Naive thymus-derived CD8-positive, alpha-beta T cell (primary cell): ENCODE data around the gene GNA12. TPM values are rescaled to one million over a fixed set of nuclear protein-coding genes. Genes with fewer than 3 reads are reported as not detected.
"Not testable (repeated sequence)": the region's sequence is repeated elsewhere in the genome, so short reads cannot be mapped to it uniquely, and the experiment has no call there.

Experiments
- ATAC-seq, 2 donors: fragments of 150-1000 bp; cut with Tn5 transposase in 1 of 2; sonication (Bioruptor Pico), chemical (Tn5 transposase) in 1 of 2; 1 replicate in 1 of 2; 2 replicates in 1 of 2; pipeline ENCODE4 v1.10.0; 2021; ENCODE audit warnings: mild to moderate bottlenecking in 2 of 2, moderate library complexity in 2 of 2
- POLR2A ChIA-PET: fragments of 350-600 bp; sonication (Branson Sonifier 250); formaldehyde crosslinking; loops from one replicate; lab custom pipeline; 2021; ENCODE audit warnings: antibody characterized with exemption; lab: Charles Lee
- DNase-seq, 10 donors: peaks; one replicate each; pipeline versions ENCODE4 v3.0.0 to v3.0.0-alpha.2; 2020 to 2022
- H3K27ac Mint-ChIP-seq, 10 donors: one replicate each; pipeline ENCODE4 v1.8.0; 2020 to 2022; ENCODE audit warnings: mild to moderate bottlenecking in 10 of 10, mixed read lengths in 10 of 10, moderate library complexity in 4 of 10, inconsistent platforms in 1 of 10
- H3K27me3 Mint-ChIP-seq, 5 donors: one replicate each; pipeline ENCODE4 v1.8.0; 2021 to 2022; ENCODE audit warnings: mixed read lengths in 5 of 5
- H3K36me3 Mint-ChIP-seq, 3 donors: one replicate each; pipeline ENCODE4 v1.8.0; 2020 to 2022; ENCODE audit warnings: mixed read lengths in 3 of 3, mild to moderate bottlenecking in 2 of 3, inconsistent platforms in 1 of 3
- H3K4me1 Mint-ChIP-seq, 4 donors: one replicate each; pipeline ENCODE4 v1.8.0; 2021 to 2022; ENCODE audit warnings: mixed read lengths in 4 of 4
- H3K4me3 Mint-ChIP-seq, 10 donors: one replicate each; pipeline ENCODE4 v1.8.0; 2020 to 2022; ENCODE audit warnings: mild to moderate bottlenecking in 10 of 10, mixed read lengths in 10 of 10, moderate library complexity in 6 of 10, inconsistent platforms in 1 of 10
- H3K9me3 Mint-ChIP-seq, 9 donors: one replicate each; pipeline ENCODE4 v1.8.0; 2020 to 2022; ENCODE audit warnings: mixed read lengths in 9 of 9, mild to moderate bottlenecking in 3 of 9, inconsistent platforms in 1 of 9, moderate library complexity in 1 of 9
- polyA plus RNA-seq, 3 donors: library from polyadenylated mRNA; unstranded; fragments of 300-500 nt; fragmentation: Illumina TruSeq; gene quantifications; one replicate each; pipeline ENCODE4 v1.2.3, GENCODE V29; 2021
- total RNA-seq, 8 experiments: library from RNA in 2 of 8; stranded (reverse) in 2 of 8; gene quantifications; one replicate each; pipeline ENCODE4 v1.2.3 and lab custom pipeline; 2021 to 2026

The GNA12 gene
- total and polyA plus RNA-seq, 5 experiments from 2014 or later: 4.6 to 21.4 (median 13.7) TPM

- Mint-ChIP-seq H3K9me3 (no peaks in the 10 kb centered on the region), H3K4me3 (peak overlapping the region; percentile 26 to 78 (median 68)), H3K27me3 (no peaks in the 10 kb centered on the region), H3K4me1 (peaks cover 9 to 31% (median 27%) of the 10 kb centered on the region in 4 donors), H3K36me3 (no peaks in the 10 kb centered on the region), H3K27ac (peak overlapping the region; percentile 55 to 96 (median 88))
- POLR2A ChIA-PET: interaction anchor here (1.0 kb wide), 1 partner anchor 8 kb away, joined by 4 read pairs; no protein-coding TSS in a partner anchor
- ATAC-seq (peak; percentile 87 to 90), DNase-seq (peak in 7 of 10 donors; percentile 34 to 62 (median 38))
Observed at GRCh38 chr7:2863461-2864066, 19.5 kb upstream of the GNA12 start.

DNA sequence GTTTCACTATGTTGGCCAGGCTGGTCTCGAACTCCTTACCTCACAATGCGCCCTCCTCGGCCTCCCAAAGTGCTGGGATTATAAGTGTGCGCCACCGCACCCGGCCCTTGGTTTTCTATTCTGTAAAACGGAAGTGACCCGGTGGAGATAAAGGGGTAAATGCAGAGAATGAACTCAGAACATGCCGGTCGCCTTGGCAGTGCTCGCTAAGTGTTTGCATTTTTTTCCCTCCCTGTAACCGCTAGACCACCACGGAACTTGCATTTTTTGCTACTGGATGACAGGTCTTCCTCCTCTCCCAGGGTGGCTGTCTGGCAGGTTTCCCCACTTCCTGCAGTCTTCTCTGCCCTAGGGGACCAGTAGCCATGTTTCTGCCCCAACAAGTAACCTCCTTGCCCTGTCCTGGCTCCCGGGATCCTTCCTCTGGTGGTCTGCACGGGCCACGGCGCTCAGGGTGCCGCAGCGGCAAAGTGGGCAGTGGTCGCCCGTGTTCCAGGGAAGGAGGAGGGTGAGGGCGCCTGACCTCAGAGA is 18.8 kb upstream of the GNA12 start:
- H3K4me1 Mint-ChIP-seq: peaks cover 9 to 31% (median 27%) of the 10 kb centered on the region in 4 donors
- peak overlapping the region in 9 of 10 donors; percentile 26 to 76 (median 62) for H3K4me3 Mint-ChIP-seq
- H3K36me3 Mint-ChIP-seq: no peaks in the 10 kb centered on the region
- peak overlapping the region in 8 of 10 donors; percentile 55 to 96 (median 85) for H3K27ac Mint-ChIP-seq
- no peaks in the 10 kb centered on the region for H3K9me3 Mint-ChIP-seq
- POLR2A ChIA-PET: interaction anchor here (1.0 kb wide), 1 partner anchor 8 kb away, joined by 4 read pairs; no protein-coding TSS in a partner anchor
- DNase-seq (peak in 2 of 10 donors; percentile 4 to 64), ATAC-seq (peak in 1 of 2 donors; percentile 30)
- no peaks in the 10 kb centered on the region for H3K27me3 Mint-ChIP-seq

GRCh38 chr7:2861509-2861908 is 17.4 kb upstream of the GNA12 start:
- no peak overlapping the region for H3K4me3 Mint-ChIP-seq
- peaks cover 10 to 31% (median 27%) of the 10 kb centered on the region in 4 donors for H3K4me1 Mint-ChIP-seq
- POLR2A ChIA-PET: no interaction called here
- ATAC-seq (no peak), DNase-seq (no peak)
- no peaks in the 10 kb centered on the region for H3K9me3 Mint-ChIP-seq
- no peaks in the 10 kb centered on the region for H3K36me3 Mint-ChIP-seq
- no peak overlapping the region for H3K27ac Mint-ChIP-seq
- no peaks in the 10 kb centered on the region for H3K27me3 Mint-ChIP-seq

DNA sequence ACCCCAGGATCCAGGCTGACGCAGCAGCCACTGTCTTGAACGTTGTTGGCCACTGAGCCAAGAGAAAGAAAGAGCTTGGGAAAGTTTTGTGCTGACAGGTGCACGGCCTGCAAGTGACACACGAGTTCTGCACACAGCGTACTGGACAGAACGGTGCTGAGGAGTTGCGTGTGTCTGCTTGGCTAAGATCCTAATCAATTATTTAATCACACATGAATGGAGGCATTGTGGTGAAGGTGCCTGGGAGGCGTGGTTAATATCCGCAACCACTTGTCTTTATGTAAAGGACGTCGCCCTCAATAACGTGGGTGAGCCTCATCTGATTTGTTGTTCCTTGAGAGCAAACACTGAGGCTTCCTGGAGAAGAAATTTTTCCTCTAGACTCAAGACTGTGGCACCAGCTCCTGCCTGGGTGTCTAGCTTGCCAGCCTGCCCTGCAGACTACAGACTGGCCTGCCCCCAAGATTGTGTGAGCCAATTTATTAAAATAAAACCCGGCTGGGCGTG is 16.6 kb upstream of the GNA12 start:
- H3K27ac Mint-ChIP-seq: peak overlapping the region in 2 of 10 donors; percentile 17 to 29
- no peaks in the 10 kb centered on the region for H3K27me3 Mint-ChIP-seq
- ATAC-seq: no peak
- peaks cover 12 to 31% (median 27%) of the 10 kb centered on the region in 4 donors for H3K4me1 Mint-ChIP-seq
- no peak overlapping the region for H3K4me3 Mint-ChIP-seq
- H3K36me3 Mint-ChIP-seq: no peaks in the 10 kb centered on the region
- H3K9me3 Mint-ChIP-seq: no peaks in the 10 kb centered on the region
- DNase-seq: no peak
- POLR2A ChIA-PET: no interaction called here

DNA sequence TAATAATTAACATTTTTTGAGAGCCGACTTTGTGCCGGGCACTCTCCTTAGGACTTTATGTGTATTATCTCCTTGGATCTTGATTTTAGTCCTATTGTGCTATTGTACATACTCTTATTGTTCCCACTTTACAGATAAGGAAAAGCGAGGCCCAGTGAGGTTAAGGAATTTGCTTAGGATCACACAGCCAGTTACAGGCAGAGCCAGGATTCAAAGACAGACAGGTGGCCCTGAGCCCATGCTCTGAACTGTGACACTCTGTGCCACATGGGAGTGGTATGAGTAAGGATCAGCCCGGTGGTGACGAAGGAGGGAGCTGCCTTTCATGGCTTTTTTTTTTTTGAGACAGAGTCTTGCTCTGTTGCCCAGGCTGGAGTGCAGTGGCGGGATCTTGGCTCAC is 15.8 kb upstream of the GNA12 start:
- peak overlapping the region in 1 of 10 donors; percentile 17 for H3K27ac Mint-ChIP-seq
- POLR2A ChIA-PET: interaction anchor here (0.6 kb wide), 1 partner anchor 141 kb away, joined by 4 read pairs; no protein-coding TSS in a partner anchor
- peaks cover 10 to 29% (median 25%) of the 10 kb centered on the region in 4 donors for H3K4me1 Mint-ChIP-seq

GRCh38 chr7:2858621-2859020 is 14.5 kb upstream of the GNA12 start:
- DNase-seq (no peak), ATAC-seq (no peak)
- no peaks in the 10 kb centered on the region for H3K27me3 Mint-ChIP-seq
- H3K4me3 Mint-ChIP-seq: no peak overlapping the region
- POLR2A ChIA-PET: no interaction called here
- H3K4me1 Mint-ChIP-seq: peaks cover 3 to 16% (median 13%) of the 10 kb centered on the region in 4 donors
- H3K36me3 Mint-ChIP-seq: no peaks in the 10 kb centered on the region
- H3K9me3 Mint-ChIP-seq: no peaks in the 10 kb centered on the region
- no peak overlapping the region for H3K27ac Mint-ChIP-seq

More for the DNA sequence above, 15.8 kb upstream of the GNA12 start:
- Mint-ChIP-seq H3K9me3 (no peaks in the 10 kb centered on the region), H3K27me3 (no peaks in the 10 kb centered on the region), H3K4me3 (no peak overlapping the region), H3K36me3 (no peaks in the 10 kb centered on the region)
- no peak for ATAC-seq
- DNase-seq: no peak

DNA sequence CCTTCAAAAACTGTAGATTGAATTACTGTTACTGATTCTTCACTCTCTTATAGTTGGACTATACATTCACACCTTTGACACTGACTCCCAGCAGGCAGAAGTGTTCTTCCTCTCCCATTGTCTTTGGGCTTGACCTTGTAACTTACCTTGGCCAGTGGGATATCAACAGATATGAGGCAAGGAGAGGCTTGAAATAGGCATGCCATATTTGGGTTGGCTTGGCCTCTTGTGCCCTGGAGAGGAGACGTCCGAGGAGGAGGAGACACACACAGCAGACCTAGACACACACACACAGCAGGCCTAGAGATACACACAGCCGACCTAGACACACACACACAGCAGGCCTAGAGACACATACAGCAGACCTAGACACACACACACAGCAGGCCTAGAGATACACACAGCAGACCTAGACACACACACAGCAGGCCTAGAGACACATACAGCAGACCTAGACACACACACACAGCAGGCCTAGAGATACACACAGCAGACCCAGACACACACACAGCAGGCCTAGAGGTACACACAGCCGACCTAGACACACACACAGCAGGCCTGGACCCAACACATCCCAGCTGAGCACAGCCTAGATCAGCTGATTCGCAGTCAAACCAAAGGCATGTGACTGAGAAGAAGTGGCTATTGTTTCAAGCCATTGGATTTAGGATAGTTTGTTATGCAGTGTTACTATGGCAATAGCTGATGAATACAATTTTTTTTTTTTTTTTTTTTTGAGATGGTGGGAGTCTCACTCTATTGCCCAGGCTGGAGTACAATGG is 12.5 kb upstream of the GNA12 start:
- H3K9me3 Mint-ChIP-seq: no peaks in the 10 kb centered on the region
- peak overlapping the region in 1 of 10 donors; percentile 8 for H3K27ac Mint-ChIP-seq
- ATAC-seq: no peak
- H3K27me3 Mint-ChIP-seq: no peaks in the 10 kb centered on the region
- no peak overlapping the region for H3K4me3 Mint-ChIP-seq
- no peaks in the 10 kb centered on the region for H3K36me3 Mint-ChIP-seq
- POLR2A ChIA-PET: no interaction called here
- peaks cover 0 to 4% (median 2%) of the 10 kb centered on the region in 4 donors for H3K4me1 Mint-ChIP-seq
- DNase-seq: no peak

DNA sequence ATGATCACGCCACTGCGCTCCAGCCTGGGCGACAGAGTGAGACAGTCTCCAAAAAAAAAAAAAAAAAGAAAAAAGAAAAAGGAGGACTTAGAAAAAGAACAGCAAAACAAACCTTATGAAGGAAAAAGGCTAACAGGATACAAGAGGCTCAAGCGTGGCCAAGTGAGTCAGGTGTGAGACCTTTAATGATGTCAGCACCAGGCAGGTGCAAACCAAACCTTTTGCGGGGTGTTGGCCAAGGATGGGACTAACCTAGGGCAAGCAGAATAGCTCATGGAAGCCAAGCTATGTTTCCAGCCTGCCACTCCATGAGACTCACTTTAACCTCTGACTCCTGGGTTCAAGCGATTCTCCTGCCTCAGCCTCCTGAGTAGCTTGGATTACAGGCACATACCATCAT is 11.3 kb upstream of the GNA12 start:
- ATAC-seq: no peak
- H3K9me3 Mint-ChIP-seq: no peaks in the 10 kb centered on the region
- POLR2A ChIA-PET: interaction anchor here (0.7 kb wide), 1 partner anchor 8 kb away, joined by 4 read pairs; no protein-coding TSS in a partner anchor
- H3K4me3 Mint-ChIP-seq: no peak overlapping the region
- peaks cover 0 to 8% (median 5%) of the 10 kb centered on the region in 4 donors for H3K4me1 Mint-ChIP-seq
- no peaks in the 10 kb centered on the region for H3K27me3 Mint-ChIP-seq
- no peak for DNase-seq
- no peaks in the 10 kb centered on the region for H3K36me3 Mint-ChIP-seq
- no peak overlapping the region for H3K27ac Mint-ChIP-seq

GRCh38 chr7:2853552-2853951 is 9.4 kb upstream of the GNA12 start:
- not testable (repeated sequence) for DNase-seq, H3K9me3 Mint-ChIP-seq, H3K27me3 Mint-ChIP-seq, H3K36me3 Mint-ChIP-seq, H3K4me1 Mint-ChIP-seq, H3K4me3 Mint-ChIP-seq, ATAC-seq
- H3K27ac Mint-ChIP-seq: peak overlapping the region in 2 of 10 donors; percentile 41 to 43
- POLR2A ChIA-PET: interaction anchor here (0.6 kb wide), 1 partner anchor 307 kb away, joined by 3 read pairs; no protein-coding TSS in a partner anchor

- peak overlapping the region in 2 of 10 donors; percentile 41 to 82 for H3K27ac Mint-ChIP-seq
- H3K9me3 Mint-ChIP-seq: no peaks in the 10 kb centered on the region
- H3K4me3 Mint-ChIP-seq: no peak overlapping the region
- H3K4me1 Mint-ChIP-seq: peaks cover 0 to 8% (median 5%) of the 10 kb centered on the region in 4 donors
- ATAC-seq (no peak), DNase-seq (no peak)
- no peaks in the 10 kb centered on the region for H3K36me3 Mint-ChIP-seq
- POLR2A ChIA-PET: interaction anchor here (0.7 kb wide), 1 partner anchor 109 kb away, joined by 3 read pairs; no protein-coding TSS in a partner anchor
- H3K27me3 Mint-ChIP-seq: no peaks in the 10 kb centered on the region
Observed at GRCh38 chr7:2853147-2853546, 9.0 kb upstream of the GNA12 start.

DNA sequence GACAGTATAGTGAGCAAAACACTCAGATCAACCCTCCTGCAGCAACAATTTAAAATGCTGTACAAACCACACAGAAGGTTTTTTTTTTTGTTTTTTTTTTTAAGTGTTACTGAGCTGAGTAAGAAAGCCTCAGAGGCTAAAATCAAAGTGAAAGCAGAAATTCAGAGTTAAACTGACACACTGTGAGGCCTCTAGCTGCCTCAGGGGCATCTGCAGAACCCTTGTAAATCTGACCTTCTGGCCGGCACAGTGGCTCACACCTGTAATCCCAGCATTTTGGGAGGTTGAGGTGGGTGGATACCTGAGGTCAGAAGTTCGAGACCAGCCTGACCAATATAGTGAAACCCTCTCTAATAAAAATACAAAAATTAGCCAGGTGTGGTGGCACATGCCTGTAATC is 7.4 kb upstream of the GNA12 start:
- Mint-ChIP-seq H3K27me3 (no peaks in the 10 kb centered on the region), H3K27ac (peak overlapping the region in 6 of 10 donors; percentile 40 to 83 (median 70)), H3K4me1 (peaks cover 0 to 8% (median 5%) of the 10 kb centered on the region in 4 donors), H3K4me3 (peak overlapping the region in 5 of 10 donors; percentile 1 to 30 (median 23)), H3K36me3 (no peaks in the 10 kb centered on the region), H3K9me3 (no peaks in the 10 kb centered on the region)
- DNase-seq (peak in 2 of 10 donors; percentile 40 to 41), ATAC-seq (peak; percentile 81 to 85)
- POLR2A ChIA-PET: interaction anchor here (0.6 kb wide), 1 partner anchor 139 kb away, joined by 4 read pairs; no protein-coding TSS in a partner anchor

DNA sequence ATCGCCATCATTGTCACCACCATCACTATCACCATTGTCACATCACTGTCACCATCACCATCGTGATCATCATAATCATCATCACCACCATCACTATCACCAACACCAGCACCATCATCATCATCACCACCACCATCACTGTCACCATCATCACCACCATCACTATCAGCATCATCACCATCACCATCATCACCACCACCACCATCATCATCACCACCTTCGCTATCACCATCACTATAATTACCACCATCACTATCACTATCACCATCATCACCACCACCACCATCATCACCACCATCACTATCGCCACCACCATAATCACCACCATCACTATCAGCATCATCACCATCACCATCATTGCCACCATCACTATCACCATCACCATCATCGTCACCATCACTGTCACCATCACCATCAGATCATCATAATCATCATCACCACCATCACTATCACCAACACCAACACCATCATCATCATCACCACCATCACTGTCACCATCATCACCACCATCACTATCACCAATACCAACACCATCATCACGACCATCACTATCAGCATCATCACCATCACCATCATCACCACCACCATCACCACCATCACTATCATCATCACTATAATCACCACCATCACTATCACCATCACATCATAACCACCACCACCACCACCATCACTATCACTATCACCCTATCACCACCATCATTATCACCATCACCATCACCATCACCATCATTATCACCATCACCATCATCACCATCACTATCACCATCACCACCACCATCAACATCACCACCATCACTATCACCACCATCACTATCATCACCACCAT is 6.0 kb upstream of the GNA12 start:
- Mint-ChIP-seq H3K27ac (no peak overlapping the region), H3K4me1 (peaks cover 0 to 12% (median 9%) of the 10 kb centered on the region in 4 donors)
- no peak for ATAC-seq

More for the DNA sequence above, 6.0 kb upstream of the GNA12 start:
- H3K4me3 Mint-ChIP-seq: no peak overlapping the region
- POLR2A ChIA-PET: no interaction called here
- no peaks in the 10 kb centered on the region for H3K27me3 Mint-ChIP-seq
- no peaks in the 10 kb centered on the region for H3K9me3 Mint-ChIP-seq
- no peak for DNase-seq
- no peaks in the 10 kb centered on the region for H3K36me3 Mint-ChIP-seq
